H1 (cell line): ENCODE data around the gene ERG28.
"Not testable (repeated sequence)": the region's sequence is repeated elsewhere in the genome, so short reads cannot be mapped to it uniquely, and the experiment has no call there.

Source experiments
- CHD2 ChIP-seq: IDR thresholded peaks from 2 replicates; pipeline ENCODE4 v1.6.1; 2012; ENCODE audit warnings: low read length, improper control_type of control experiment
- CTCF ChIP-seq, 3 experiments: IDR thresholded peaks; 1 replicate in 2 of 3; 2 replicates in 1 of 3; pipeline versions ENCODE4 v1.5.1 to v1.6.1; 2011; ENCODE audit warnings: low read length in 3 of 3, mild to moderate bottlenecking in 3 of 3, inconsistent platforms in 2 of 3, low read depth in 1 of 3, moderate library complexity in 1 of 3; ENCODE audit not compliant: insufficient read depth in 1 of 3; ENCODE audit errors: control extremely low read depth in 1 of 3
- EP300 ChIP-seq, 2 experiments: IDR thresholded peaks; 1 replicate in 1 of 2; 2 replicates in 1 of 2; pipeline ENCODE4 v1.6.1; 2011 to 2012; ENCODE audit warnings: low read depth in 2 of 2, low read length in 2 of 2, mild to moderate bottlenecking in 2 of 2, borderline replicate concordance in 1 of 2, inconsistent platforms in 1 of 2, moderate library complexity in 1 of 2
- EZH2 ChIP-seq: fragments of 200-600 bp; sonication (generic); IDR thresholded peaks from 2 replicates; pipeline ENCODE4 v1.7.1; 2012; ENCODE audit warnings: low read depth, mild to moderate bottlenecking, moderate library complexity, low read length, inconsistent platforms; ENCODE audit not compliant: severe bottlenecking
- JUN ChIP-seq: IDR thresholded peaks from 2 replicates; pipeline ENCODE4 v1.6.1; 2011; ENCODE audit warnings: low read depth, mild to moderate bottlenecking, improper control_type of control experiment, low read length
- MAFK ChIP-seq: IDR thresholded peaks from 2 replicates; pipeline ENCODE4 v1.6.1; 2012; ENCODE audit warnings: low read depth, mild to moderate bottlenecking, improper control_type of control experiment, low read length
- POLR2A ChIP-seq, 2 experiments: IDR thresholded peaks; 1 replicate in 1 of 2; 2 replicates in 1 of 2; pipeline ENCODE4 v1.6.1; 2011; ENCODE audit warnings: low read depth in 2 of 2, low read length in 2 of 2, mild to moderate bottlenecking in 2 of 2; ENCODE audit errors: control extremely low read depth in 1 of 2
- SAP30 ChIP-seq: fragments of 300-600 bp; sonication (generic); IDR thresholded peaks from 2 replicates; pipeline ENCODE4 v1.7.1; 2012; ENCODE audit warnings: low read length, moderate library complexity, mild to moderate bottlenecking, inconsistent platforms; ENCODE audit not compliant: insufficient read depth, insufficient replicate concordance
- TAF7 ChIP-seq: optimal IDR thresholded peaks from 2 replicates; pipeline ENCODE3; 2011; ENCODE audit warnings: low read depth, mild to moderate bottlenecking, inconsistent platforms, low read length, moderate library complexity, borderline replicate concordance
- ZNF274 ChIP-seq: IDR thresholded peaks from 2 replicates; pipeline ENCODE4 v1.7.0; 2012; ENCODE audit warnings: low read length, borderline replicate concordance; ENCODE audit errors: extremely low read depth

GRCh38 chr14:75695025-75695424 is 34.3 kb upstream of the ERG28 start:
- not testable (repeated sequence) for TF ChIP-seq JUN; TAF7; MAFK; CTCF (IDR thresholded peaks at IDR 0.05; ENCODE audit: control extremely low read depth in 1 of 3, insufficient read depth in 1 of 3, low read depth in 1 of 3, low read length in 3 of 3); POLR2A (IDR thresholded peaks at IDR 0.05; ENCODE audit: control extremely low read depth in 1 of 2, low read depth in 2 of 2, low read length in 2 of 2); SAP30; ZNF274; CHD2; EZH2
- peak in 1 of 2 experiments; percentile 53; a peak in 1 of 3 replicates for TF ChIP-seq EP300 (IDR thresholded peaks at IDR 0.05; ENCODE audit: borderline replicate concordance in 1 of 2, low read depth in 2 of 2, low read length in 2 of 2)
